Loucy (cell line): ENCODE results near the gene SORCS2.

Experiments
- H2AFZ ChIP-seq: fragments of 200-600 bp; sonication (generic); 2 replicates; pipeline ENCODE4 v1.6.0; 2016; ENCODE audit warnings: antibody characterized with exemption, mild to moderate bottlenecking, low read length, moderate library complexity
- H3F3A ChIP-seq: fragments of 200-600 bp; 2 replicates; pipeline ENCODE4 v1.6.0; 2016; ENCODE audit warnings: antibody characterized with exemption, low read depth, mild to moderate bottlenecking
- H3K27me3 ChIP-seq: fragments of 200-600 bp; sonication (generic); 2 replicates; pipeline ENCODE4 v1.6.1; 2014; ENCODE audit warnings: low read length, mild to moderate bottlenecking; ENCODE audit not compliant: insufficient read depth, poor library complexity, severe bottlenecking
- H3K36me3 ChIP-seq: fragments of 200-600 bp; sonication (generic); 2 replicates; pipeline ENCODE4 v1.6.1; 2016; ENCODE audit warnings: low read length; ENCODE audit not compliant: insufficient read depth
- H3K4me1 ChIP-seq: fragments of 200-600 bp; sonication (generic); 2 replicates; pipeline ENCODE4 v1.5.1; 2014; ENCODE audit warnings: low read length, mild to moderate bottlenecking; ENCODE audit not compliant: insufficient read depth, poor library complexity, severe bottlenecking
- H3K4me2 ChIP-seq: fragments of 200-600 bp; sonication (generic); 2 replicates; pipeline ENCODE4 v1.6.0; 2014; ENCODE audit warnings: antibody characterized with exemption, low read length, low read depth, mild to moderate bottlenecking; ENCODE audit not compliant: poor library complexity, severe bottlenecking
- H3K4me3 ChIP-seq: fragments of 200-600 bp; sonication (generic); 2 replicates; pipeline ENCODE4 v1.5.1; 2014; ENCODE audit warnings: low read length, mild to moderate bottlenecking, mixed read lengths; ENCODE audit not compliant: poor library complexity, severe bottlenecking
- H3K79me2 ChIP-seq: fragments of 200-600 bp; sonication (generic); 2 replicates; pipeline ENCODE4 v1.6.1; 2014; ENCODE audit warnings: low read length; ENCODE audit not compliant: insufficient read depth
- H3K9ac ChIP-seq: fragments of 200-600 bp; sonication (generic); 2 replicates; pipeline ENCODE4 v1.6.0; 2014; ENCODE audit warnings: mild to moderate bottlenecking, low read depth, low read length, moderate library complexity; ENCODE audit not compliant: poor library complexity, severe bottlenecking
- H3K9me2 ChIP-seq: fragments of 200-600 bp; sonication (generic); replicated peaks from 2 replicates; pipeline ENCODE4 v1.6.1; 2016; ENCODE audit warnings: low read depth, low read length, mixed read lengths
- H3K9me3 ChIP-seq: fragments of 200-600 bp; sonication (generic); 2 replicates; pipeline ENCODE4 v1.6.1; 2014; ENCODE audit warnings: mild to moderate bottlenecking, antibody characterized with exemption, low read length, low read depth; ENCODE audit not compliant: insufficient read depth
- H4K20me1 ChIP-seq: fragments of 200-600 bp; sonication (generic); 2 replicates; pipeline ENCODE4 v1.6.0; 2014; ENCODE audit warnings: antibody characterized with exemption, low read length, mild to moderate bottlenecking; ENCODE audit not compliant: insufficient read depth, poor library complexity, severe bottlenecking
- CTCF ChIP-seq: fragments of 200-600 bp; sonication (generic); conservative IDR thresholded peaks from 2 replicates; pipeline ENCODE4 v1.5.1; 2014; ENCODE audit warnings: mild to moderate bottlenecking, antibody characterized with exemption, low read length
- EZH2phosphoT487 ChIP-seq: fragments of 200-600 bp; IDR thresholded peaks from 2 replicates; pipeline ENCODE4 v1.6.1; 2018; ENCODE audit warnings: antibody characterized with exemption, mild to moderate bottlenecking, moderate library complexity, borderline replicate concordance

Gene SORCS2

GRCh38 chr4:7784131-7784870 is 592.0 kb downstream of the SORCS2 start:
- H3K36me3 ChIP-seq: no peaks in the 10 kb centered on the region
- no peaks in the 10 kb centered on the region for H3K27me3 ChIP-seq
- no peaks in the 10 kb centered on the region for H3K4me1 ChIP-seq

GRCh38 chr4:7785017-7785416 is 592.7 kb downstream of the SORCS2 start:
- Histone ChIP-seq H3K9me2 (no peaks in the 10 kb centered on the region), H3K79me2 (no peaks in the 10 kb centered on the region), H3K4me1 (no peaks in the 10 kb centered on the region), H3K4me2 (no peak overlapping the region), H4K20me1 (no peaks in the 10 kb centered on the region), H3F3A (no peaks in the 10 kb centered on the region), H2AFZ (no peak overlapping the region), H3K4me3 (no peak overlapping the region), H3K27me3 (no peaks in the 10 kb centered on the region), H3K9me3 (no peaks in the 10 kb centered on the region; the same call in 1 of the 2 replicates), H3K36me3 (no peaks in the 10 kb centered on the region), H3K9ac (no peak overlapping the region)
- TF ChIP-seq CTCF (no peak), EZH2phosphoT487 (no peak)

More at GRCh38 chr4:7784131-7784870, 592.0 kb downstream of the SORCS2 start:
- Histone ChIP-seq H3K4me3 (no peak overlapping the region), H2AFZ (no peak overlapping the region), H4K20me1 (no peaks in the 10 kb centered on the region), H3K4me2 (no peak overlapping the region), H3F3A (no peaks in the 10 kb centered on the region), H3K9me2 (no peaks in the 10 kb centered on the region), H3K79me2 (no peaks in the 10 kb centered on the region), H3K9me3 (no peaks in the 10 kb centered on the region; the same call in 1 of the 2 replicates), H3K9ac (no peak overlapping the region)
- TF ChIP-seq EZH2phosphoT487 (no peak), CTCF (no peak)

- H3K4me2 ChIP-seq: no peak overlapping the region
- no peaks in the 10 kb centered on the region for H3F3A ChIP-seq
- H3K4me1 ChIP-seq: no peaks in the 10 kb centered on the region
Measured at GRCh38 chr4:7786040-7786439, 593.7 kb downstream of the SORCS2 start.

More at GRCh38 chr4:7786040-7786439, 593.7 kb downstream of the SORCS2 start:
- H3K9ac ChIP-seq: no peak overlapping the region
- no peak for TF ChIP-seq CTCF
- no peak for TF ChIP-seq EZH2phosphoT487
- H3K9me3 ChIP-seq: no peaks in the 10 kb centered on the region; the same call in 1 of the 2 replicates
- H3K4me3 ChIP-seq: no peak overlapping the region
- no peaks in the 10 kb centered on the region for H3K79me2 ChIP-seq
- H4K20me1 ChIP-seq: no peaks in the 10 kb centered on the region
- no peak overlapping the region for H2AFZ ChIP-seq
- no peaks in the 10 kb centered on the region for H3K27me3 ChIP-seq
- H3K36me3 ChIP-seq: no peaks in the 10 kb centered on the region
- no peaks in the 10 kb centered on the region for H3K9me2 ChIP-seq
